NCI-H524 (cell line): ENCODE results near the gene SHLD1.
"Not testable (repeated sequence)": the region's sequence is repeated elsewhere in the genome, so short reads cannot be mapped to it uniquely, and the experiment has no call there.

Source experiments
- DNase-seq, 2 experiments: peaks; one replicate each; lab custom pipeline; 2025; lab: John Stamatoyannopoulos, UW

SHLD1 gene, protein sequence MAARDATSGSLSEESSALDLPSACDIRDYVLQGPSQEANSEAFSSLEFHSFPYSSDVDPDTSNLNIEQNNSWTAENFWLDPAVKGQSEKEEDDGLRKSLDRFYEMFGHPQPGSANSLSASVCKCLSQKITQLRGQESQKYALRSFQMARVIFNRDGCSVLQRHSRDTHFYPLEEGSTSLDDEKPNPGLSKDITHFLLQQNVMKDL

DNA sequence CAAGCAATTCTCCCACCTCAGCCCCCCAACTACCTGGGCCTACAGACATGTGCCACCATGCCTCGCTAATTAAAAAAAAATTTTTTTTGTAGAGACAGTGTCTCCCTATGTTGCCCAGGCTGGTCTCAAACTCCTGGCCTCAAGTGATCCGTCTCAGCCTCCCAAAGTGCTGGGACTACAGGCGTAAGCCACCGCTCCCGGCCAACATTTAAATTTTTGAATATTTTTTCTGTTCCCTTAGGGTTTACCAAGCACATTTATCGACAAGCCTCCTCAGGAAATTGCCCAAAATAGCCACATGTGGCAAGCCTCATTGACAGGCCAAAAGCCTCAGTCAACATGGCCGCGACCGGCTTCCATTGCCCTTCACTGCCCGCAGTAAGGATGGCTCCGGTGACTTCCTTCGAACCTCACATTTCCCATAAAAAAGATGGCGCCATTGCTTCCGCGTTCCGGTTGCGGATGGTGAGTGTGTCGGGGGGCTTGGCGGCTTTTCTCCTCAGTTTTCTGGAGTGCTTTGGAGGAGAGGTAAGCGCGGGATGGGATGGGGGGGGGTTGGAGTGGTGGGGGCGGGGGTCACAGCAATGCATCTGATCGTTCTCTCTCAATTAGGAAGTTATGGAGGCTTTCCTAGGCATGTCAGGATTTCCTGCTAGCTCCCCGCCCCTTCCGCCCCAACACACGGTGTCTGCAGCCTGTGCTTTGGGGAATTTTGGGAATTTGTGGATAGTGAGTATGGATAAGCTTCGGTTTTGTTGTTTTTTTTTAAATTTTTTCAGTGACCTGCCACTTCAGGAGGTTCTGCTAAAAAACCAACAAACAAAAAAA is at the start of gene SHLD1:
SHLD1 (plus strand) TSS at position 450 of the 828 bp plus-strand sequence. CDS start 22,465 bp downstream, outside the sequence.
- peak; percentile 90 to 96 for DNase-seq

DNA sequence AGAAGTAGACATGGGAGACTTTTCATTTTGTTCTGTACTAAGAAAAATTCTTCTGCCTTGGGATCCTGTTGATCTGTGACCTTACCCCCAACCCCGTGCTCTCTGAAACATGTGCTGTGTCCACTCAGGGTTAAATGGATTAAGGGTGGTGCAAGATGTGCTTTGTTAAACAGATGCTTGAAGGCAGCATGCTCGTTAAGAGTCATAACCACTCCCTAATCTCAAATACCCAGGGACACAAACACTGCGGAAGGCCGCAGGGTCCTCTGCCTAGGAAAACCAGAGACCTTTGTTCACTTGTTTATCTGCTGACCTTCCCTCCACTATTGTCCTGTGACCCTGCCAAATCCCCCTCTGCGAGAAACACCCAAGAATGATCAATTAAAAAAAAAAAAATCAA is 47.9 kb upstream of the SHLD1 start:
- not testable (repeated sequence) for DNase-seq

DNA sequence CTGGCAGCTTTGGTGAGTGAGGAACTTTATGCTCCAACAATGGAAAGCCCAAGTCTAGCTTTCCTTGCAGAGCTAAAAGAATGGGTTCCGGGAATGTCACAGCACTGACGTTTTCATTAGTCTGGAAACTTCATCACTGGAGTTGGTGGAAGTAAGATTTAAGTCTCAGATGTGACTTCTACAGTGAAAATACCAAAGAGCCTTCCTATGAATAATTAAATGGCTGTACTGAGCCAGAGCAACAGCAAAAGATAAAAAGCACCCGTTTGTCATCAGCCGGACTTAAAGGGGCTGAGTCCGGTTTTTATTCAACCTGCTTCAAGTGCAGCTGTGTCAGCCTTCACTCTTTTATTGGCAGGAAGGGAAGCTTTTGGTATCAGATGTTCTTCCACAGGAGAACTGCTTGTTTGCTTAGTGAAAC is 46.5 kb upstream of the SHLD1 start:
- no peak for DNase-seq

DNA sequence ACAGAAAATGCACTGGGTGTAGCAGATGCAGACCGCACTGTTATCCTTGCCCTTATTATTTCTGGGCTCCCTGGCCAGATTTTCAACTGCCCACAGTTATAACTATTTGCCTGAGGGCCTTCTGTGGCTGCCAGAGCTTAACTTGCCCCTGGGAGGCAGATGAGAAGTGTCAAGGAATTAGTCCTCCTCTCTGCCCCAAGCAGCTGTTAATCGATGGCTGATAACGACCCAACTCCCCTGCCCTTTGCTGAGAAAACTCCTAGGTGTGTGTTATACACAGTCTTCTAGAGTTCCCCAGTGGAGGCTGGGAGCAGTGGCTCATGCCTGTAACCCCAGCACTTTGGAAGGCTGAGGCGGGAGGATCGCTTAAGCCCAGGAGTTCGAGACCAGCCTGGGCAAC is 44.4 kb upstream of the SHLD1 start:
- DNase-seq: peak in 1 of 2 experiments; percentile 13

DNA sequence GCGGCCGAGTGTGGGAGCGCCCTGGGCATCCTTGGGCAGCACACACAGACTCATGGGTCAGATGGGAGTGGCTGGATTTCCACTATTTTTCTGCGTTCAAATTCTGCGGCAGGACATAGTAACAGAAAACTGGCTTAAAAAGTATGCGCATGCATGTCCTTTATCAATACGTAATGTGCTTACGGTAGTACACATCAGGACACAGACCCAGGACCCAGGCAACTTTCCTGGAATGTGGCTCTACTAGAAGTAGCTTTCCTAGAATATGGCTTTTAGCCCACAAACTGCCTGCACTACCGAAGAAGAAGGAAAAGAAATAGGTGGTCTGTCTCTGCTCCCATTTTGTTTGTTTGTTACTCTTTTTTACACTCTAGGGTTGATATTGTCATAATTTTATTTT is 43.4 kb upstream of the SHLD1 start:
- DNase-seq: no peak

DNA sequence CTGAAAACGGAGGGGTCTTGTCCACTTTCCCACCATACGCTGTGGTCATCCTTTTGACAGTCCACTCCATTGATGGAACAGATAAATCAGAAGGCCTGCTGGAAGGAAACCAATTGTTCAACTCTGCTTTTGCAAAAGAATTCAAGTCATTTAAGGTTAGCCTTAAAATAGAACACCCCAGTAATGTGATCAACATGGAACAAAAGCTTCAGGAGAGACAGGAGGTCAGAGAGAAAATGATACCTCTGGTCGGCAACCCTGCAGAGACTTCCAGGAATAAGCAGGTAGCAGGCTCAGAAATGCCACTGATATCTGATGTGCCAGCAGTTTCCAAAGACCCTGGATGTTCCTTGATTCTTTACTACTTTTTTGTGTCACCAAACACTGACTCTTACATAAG is 39.6 kb upstream of the SHLD1 start:
- DNase-seq: no peak

DNA sequence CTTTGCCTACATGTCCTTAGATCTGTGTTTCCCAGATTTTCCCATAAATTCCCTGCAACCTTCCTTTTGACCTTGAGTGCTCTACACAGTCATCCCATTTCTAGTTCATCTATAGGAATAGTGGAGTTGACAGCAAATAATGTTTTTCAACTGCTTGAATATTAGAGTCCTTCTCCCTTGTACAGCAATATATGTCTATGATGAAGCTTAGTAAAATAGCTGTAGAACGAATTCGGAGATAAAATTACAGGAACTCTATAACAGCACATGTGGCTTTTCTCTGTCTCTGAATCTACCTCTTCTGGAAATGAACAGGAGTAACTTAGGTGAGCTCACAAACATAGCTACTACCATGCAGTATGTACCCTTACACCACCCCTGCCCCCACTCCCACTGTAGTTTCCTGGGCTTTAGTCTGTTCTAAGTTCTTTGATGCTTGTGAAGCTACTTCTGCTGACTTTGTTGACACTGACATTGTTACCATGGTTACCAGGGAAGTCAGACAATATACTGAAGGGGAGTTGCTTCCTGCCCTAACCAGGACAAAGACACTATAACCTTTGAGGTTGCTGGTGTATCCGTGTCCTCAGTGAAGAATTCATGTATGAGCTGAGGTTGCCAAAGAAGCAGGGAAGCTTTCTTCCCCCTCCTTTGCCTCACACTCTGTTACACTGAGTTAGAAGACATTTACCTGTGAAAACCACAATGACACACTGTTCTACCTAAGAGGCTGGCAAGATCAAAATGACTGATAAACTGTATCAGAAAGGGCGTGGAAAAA is 35.8 kb upstream of the SHLD1 start:
- DNase-seq: no peak

DNA sequence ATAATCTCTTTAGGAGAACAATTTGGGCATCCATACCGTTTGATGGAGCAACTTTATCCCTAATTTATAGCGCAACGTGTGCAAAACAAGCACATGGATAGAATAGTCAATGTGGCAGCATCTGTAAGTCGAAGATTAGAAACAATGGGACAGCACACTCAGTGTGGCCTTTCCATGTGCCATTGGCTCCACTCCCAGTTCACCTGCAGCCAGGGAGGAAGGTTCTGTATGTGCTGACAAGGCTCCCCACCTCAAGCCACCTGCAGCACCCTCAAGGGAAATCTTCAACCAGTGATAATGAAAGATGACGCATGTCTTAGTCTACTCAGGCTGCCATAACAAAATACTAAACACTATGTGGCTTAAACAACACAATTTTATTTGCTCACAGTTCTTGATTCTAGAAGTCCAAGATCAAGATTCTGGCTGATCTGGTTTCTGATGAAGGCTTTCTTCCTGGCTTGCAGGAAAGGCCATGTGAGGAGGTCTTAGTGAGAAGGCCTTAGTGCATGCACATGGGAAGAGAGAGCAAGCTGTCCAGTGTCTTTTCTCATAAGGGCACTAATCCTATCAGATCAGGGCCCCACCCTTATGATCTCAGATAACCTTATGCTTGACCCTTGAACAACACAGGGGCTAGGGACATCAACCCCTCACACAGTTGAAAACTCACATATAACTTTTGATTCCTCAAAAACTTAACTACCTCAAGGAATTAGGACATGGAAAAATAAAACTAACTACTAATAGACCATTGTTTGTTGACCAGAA is 34.9 kb upstream of the SHLD1 start:
- DNase-seq: no peak

DNA sequence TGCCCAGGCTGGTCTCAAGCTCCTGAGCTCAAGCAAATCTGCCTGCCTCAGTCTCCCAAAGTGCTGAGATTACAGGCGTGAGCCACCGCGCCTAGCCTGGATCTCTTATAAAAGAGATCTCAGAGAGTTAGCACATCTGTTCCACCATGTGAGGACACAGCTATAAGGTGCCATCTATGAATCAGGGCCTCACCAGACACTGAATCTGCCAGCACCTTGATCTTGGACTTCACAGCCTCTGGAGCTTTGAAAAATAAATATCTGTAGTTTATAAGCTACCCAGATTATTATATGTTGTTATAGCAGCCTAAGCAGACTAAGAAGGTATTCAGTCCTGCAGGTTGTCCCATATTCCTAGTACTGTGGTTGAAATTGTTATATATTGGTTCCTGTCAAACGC is 33.2 kb upstream of the SHLD1 start:
- no peak for DNase-seq

DNA sequence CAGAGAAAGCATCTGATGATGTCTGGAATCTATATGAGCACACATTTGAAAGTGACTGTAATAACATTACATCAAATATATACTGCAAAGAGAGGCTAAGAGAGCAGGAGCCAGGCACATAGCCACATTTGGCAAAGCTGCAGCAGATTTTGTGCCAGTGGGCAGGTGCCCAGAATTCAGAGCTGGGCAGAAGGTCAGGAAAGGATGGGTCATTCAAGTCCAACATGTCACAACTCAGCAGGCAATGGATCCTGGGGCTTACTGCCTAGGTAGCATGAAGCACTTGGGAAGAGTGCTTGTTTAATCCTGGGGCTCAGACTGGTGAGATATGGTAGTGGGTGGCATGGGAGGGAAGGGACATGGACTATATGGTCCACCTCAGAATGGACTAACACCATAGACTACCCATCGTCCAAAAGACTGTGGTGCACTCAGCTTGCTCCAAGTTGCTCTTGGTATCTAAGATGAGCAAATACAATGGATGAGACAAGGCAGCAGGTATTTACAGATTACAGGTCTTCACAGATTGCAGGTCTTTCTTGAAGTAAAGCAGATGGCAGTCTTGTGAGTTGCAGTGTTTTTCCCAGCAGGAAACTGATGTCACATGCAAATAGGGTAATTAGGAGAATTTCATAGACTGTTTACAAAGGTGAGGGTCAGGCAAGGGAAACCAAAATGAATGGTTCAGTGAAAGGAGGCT is 31.2 kb upstream of the SHLD1 start:
- no peak for DNase-seq

DNA sequence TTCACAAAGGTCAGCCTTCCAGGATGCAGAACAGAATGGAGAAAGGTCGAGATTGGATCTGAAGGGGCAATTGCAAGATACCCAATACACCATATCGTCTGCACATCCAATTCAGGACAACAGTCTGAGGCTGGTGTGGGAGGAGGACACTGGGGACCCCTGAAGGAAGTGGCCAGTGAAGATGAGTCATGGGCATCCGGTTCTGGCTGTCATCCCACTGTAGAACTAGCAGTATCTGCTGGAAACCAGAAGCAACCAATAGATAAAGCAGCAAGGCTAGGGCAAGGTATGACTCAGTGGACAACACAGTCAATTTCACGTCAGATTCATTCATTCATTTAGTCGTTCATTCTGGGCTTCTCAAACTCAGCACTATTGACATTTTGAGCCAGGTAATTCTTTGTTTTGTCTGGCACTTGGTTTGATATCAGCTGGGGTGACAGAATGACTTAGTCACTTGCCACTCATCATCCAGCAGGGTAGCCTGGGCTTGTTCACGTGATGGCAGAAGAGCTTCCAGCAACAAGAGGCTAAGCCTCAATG is 30.3 kb upstream of the SHLD1 start:
- no peak for DNase-seq

DNA sequence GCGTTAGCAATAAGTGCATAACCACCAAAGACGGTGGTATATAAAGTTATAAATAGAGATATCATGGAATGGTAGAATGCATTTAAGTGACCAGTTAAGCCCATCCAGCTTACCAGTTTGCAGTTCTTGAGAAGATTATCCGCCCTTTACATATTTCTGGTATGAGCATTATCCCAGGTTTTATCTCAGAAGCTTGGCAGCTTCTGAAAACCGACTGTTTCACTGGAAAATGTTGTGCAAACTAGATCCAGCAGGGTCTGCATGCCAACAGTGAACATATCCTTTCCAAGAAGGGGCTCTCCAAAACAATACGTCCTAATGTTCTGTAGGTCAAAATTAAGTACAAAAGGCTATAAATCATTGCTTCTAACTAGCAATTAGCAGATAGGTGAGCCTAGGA is 29.5 kb upstream of the SHLD1 start:
- DNase-seq: no peak

DNA sequence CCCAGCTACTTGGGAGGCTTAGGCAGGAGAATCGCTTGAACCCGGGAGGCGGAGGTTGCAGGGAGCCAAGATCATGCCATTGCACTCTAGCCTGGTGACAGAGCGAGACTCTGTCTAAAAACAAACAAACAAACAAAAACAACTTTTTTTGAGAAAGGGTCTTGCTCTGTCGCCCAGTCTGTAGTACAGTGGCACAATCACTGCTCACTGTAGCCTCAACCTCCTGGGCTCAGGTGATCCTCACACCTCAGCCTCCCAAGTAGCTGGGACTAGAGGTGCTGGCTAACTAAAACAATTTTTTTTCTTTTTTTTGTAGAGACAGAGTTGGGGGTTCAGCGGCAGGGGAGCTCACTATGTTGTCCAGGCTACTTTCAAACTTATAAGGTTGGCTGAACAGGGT is 28.8 kb upstream of the SHLD1 start:
- not testable (repeated sequence) for DNase-seq

DNA sequence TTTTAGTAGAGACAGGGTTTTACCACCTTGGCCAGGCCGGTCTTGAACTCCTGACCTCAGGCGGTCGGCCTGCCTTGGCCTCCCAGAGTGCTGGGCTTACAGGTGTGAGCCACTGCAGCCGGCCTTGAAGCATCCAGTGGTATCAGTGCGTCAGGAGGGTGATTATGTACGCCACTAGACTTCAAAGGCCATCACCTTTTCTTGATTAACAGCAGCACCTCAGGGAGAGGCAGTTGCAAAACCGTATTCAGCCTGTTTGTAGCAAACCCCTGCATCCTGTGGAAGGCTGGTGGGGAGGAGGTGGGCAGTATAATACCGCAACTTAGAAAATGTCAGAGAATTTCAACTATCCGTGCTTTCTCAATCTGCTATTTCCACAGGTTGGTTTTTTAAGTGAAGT is 27.3 kb upstream of the SHLD1 start:
- DNase-seq: no peak

DNA sequence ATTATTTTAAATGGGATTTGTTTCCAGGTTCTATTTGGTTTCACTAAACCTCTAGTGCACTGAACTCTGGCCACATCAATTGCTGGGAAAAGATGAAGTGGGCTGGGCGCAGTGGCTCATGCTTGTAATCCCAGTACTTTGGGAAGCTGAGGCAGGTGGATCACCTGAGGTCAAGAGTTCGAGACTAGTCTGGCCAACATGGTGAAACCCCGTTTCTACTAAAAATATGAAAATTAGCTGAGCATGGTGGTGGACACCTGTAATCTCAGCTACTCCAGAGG is 25.1 kb upstream of the SHLD1 start:
- DNase-seq: not testable (repeated sequence)

DNA sequence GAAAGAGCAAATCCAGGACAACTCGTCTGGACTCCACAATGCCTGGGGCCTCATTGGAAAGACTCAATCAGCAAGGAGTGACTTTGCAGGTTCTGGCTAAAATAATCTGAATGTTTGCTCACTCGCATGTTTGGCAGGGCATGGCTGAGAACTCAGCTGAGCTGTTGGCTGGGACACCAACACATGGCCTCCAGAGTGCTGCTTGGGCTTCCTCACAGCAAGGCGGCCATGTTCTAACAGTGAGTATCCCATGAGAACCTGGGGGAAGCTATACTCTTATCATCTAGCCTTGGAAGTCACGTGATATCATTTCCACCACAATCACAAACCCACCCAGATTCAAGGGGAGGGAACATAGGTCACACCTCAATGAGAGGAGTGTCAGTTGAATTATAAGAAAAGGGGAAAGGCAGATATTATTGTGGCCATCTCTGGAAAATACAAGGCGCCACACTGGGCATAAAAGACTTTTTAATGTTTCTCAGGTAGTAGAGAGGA is 23.1 kb upstream of the SHLD1 start:
- no peak for DNase-seq

DNA sequence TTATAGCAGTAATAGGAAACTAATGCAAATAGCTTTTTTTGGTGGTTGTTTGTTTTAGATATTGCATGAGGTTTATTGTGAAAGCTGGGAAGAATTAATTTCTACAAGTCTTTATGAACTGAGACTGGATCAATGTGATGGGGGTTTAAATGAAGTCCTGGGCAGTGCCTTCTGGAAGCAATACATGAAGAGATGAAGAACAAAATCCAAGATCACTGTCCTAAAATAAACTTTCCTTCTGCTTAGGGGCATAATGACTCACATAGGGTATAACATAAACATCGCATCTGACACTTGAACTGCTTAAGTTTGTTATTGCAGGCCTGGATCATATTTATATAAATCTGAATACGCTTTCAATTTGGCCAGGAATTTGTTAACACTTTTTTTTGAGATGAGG is 20.9 kb upstream of the SHLD1 start:
- no peak for DNase-seq

DNA sequence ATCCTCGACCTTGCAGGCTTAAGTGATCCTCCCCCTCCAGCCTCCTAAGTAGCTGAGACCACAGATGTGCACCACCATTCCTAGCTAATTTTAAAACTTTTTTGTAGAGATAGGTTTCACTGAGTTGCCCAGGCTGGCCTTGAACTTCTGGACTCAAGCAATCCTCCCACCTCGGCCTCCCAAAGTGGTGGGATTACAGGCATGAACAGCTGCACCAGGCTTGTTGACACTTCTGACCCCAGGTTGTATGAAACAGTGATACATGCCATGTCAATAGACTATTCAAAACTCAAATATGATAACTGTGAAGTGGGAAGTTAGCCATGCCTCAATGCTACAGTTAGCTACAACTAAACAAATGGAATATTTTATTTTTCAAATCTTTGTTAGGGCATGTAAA is 20.1 kb upstream of the SHLD1 start:
- DNase-seq: no peak

DNA sequence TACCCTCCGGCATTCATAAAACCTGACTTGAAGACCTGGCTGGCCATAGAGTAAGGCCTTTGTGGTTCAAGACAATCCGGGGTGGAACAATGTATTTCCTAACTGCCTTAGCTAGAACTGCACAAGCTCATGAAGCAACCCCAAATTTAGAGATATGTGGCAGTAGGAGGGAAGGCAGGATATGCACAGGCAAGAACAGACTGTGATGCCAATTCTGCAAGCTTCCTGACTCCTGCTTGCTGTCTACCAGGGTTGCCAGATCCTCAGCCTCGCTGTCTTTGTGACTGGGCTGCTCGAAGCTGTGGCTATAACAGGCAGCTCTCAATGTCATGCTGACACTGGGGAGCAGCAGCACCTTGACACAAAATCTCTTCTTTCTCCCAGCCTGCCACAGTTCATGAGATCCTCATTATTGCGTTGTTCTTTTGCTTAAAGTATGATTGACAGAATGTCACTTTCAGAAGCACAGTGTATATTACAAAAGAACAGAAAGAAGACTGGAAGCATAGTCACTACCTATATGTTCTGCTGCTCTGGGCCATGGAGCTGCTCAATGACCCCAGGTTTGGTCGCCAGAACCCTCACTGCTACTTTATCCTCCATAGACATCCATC is 18.3 kb upstream of the SHLD1 start:
- DNase-seq: no peak

DNA sequence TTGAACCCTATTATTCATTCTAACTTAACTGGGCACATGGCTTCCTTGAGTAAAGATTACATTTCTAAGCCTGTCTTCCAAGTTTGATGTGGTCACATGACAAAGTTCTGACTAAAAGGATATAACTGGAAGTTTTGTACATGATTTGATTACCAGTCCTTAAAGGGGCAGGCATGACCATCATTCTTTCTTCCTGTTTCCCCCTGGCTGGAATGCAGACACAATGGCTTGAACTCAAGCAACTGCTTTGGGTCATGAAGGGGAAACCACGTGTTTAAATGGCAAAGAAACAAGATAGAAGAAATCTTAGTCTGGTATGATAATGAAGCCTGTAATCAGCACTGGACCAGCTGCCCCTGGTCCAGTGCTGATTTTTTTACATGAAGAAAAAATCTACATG is 15.6 kb upstream of the SHLD1 start:
- DNase-seq: no peak
